Measurements from ENCODE around the gene NAPB.

- TF ChIP-seq POLR2A (IDR thresholded peaks at IDR 0.05; ENCODE audit: low read depth, low read length) (no peak), POLR2AphosphoS5 (IDR thresholded peaks at IDR 0.05; ENCODE audit: low read depth, low read length) (no peak), TAF1 (IDR thresholded peaks at IDR 0.05; ENCODE audit: borderline replicate concordance, low read depth, low read length) (no peak)
Measured at GRCh38 chr20:23335521-23335920, 85.8 kb downstream of the NAPB start.
